CD4-positive, alpha-beta T cell treated with Interleukin-12 subunit alpha and Interleukin-12 subunit beta, for 1 hour (primary cell): ENCODE data around the gene AHSG.

Experiments used
- DNase-seq: peaks from one replicate; pipeline ENCODE4 v3.0.0-alpha.2; 2020

Gene AHSG

DNA sequence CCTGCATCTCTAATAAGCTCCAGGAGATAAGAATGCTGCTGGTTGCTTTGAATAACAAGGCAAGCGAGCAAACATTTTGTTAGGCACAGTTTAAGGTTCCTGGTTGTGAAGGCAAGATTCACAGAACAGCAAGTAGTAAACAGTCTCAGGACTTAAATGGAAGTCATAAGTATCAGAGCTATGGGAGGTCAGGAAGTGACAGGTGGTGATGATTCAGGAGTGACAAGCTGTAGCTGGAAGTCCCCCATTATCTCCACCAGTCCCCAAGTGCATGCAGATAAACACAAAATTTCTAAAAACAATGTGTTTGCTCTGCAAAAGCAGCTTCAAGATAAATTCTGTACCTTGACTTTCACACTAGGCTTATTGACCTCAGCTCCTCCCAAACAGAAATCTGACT, 30.6 kb downstream of the AHSG start:
- no peak for DNase-seq

GRCh38 chr3:186644683-186645082, 31.8 kb downstream of the AHSG start:
- DNase-seq: no peak

DNA sequence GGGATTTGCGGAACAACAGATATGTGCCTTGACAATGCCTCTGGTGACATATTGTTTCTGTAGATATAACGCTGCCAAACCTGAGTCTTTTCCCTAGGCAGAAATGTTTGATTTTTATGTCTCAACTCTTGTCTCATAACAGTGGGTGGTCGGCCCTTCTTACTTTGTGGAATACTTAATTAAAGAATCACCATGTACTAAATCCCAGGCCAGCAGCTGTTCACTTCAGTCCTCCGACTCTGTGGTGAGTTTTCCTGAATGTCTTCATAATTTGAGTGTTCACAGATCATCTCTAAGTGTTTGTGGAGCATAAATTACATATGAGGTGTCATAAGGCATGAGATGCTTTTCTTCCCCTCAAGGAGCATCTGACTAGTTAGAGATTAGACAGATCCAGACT, 33.2 kb downstream of the AHSG start:
- DNase-seq: no peak

DNA sequence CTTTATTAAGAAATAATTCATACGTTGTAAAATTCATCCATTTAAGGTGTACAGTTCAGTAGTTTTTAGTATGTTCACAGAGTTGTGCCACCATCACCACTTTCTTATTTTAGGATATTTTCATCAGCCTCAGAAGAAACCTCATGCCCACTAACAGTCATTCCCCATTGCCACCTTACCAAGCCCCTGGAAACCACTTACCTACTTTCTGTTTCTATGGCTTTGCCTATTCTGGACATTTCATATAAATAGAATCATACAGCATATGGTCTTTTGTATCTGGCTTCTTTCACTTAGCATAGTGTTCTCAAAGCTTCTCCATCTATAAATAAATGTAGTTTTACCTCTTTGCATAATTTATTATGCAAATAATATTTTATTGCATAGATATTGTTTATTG, 34.0 kb downstream of the AHSG start:
- no peak for DNase-seq

DNA sequence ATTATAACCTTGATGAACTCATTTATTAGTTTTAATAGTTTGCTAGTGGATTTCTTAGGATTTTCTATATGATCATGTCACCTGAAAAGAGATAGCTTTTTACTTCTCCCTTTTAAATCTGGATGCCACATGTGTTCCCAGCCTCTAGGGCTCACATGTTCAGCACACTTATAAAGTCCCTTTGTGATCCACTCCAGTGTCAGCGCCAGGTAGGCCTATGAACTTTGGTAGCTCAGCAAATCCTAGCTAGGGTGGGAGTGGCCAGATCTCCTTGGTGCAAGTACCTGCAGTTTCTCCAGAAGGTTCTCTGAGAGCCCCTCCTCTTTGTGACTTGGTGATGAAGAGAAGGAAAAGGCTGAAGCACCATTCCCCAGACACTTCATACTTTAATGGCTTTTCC, 36.0 kb downstream of the AHSG start:
- DNase-seq: no peak

DNA sequence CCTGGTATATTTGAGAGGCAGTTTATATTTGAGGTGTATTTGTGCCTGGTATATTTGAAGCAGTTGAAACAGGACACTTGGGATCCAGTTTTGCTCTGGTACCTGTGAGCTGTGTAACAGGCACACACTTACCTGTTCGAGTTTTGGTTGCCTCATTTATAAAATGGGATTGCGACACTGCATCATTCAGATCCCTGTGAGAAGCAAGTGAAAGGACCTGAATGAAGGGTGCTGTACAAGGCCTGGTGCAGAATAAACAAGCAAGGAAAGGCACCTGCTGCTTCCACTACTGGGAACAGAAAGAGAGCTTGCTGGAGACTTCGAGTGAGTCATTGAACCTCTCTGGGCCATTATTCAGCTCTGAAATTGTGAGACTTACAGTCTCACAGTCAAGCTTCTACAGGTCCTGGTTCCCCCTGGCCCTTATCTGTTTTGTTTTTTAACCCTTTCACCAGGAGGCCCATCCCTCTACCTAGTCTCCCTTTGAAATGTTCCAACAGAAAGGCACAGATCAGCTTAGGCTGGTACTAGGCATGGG, 38.9 kb downstream of the AHSG start:
- no peak for DNase-seq

DNA sequence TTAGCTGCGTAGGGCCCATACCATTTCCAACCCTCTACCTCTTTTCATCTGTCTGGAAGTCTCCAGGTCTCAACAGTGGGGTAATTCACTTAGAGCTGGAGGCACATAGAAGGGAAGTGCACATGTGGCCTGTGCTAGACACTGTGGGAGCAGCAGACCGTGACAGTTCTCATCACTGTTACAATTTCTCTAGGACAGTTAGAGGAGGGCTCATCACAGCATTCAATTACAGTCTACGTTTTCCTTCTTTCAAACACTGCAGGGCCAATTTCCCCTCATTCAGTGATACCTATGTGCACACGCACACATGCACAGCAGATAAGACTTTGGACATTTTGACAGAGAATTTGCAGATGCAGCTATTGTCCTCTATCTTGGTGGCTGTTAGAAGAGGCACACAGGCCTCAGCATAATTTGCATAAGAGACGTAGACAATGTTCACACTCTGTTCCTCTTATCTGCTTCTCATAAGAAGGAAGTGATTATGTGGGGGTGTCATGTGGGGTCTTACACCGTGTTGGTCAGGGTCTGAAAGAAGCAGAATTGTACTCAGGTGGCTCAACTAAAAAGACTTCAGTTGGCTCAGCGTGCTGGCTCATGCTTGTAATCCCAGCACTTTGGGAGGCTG, 40.3 kb downstream of the AHSG start:
- DNase-seq: no peak

GRCh38 chr3:186653984-186654383, 41.1 kb downstream of the AHSG start:
- DNase-seq: no peak

DNA sequence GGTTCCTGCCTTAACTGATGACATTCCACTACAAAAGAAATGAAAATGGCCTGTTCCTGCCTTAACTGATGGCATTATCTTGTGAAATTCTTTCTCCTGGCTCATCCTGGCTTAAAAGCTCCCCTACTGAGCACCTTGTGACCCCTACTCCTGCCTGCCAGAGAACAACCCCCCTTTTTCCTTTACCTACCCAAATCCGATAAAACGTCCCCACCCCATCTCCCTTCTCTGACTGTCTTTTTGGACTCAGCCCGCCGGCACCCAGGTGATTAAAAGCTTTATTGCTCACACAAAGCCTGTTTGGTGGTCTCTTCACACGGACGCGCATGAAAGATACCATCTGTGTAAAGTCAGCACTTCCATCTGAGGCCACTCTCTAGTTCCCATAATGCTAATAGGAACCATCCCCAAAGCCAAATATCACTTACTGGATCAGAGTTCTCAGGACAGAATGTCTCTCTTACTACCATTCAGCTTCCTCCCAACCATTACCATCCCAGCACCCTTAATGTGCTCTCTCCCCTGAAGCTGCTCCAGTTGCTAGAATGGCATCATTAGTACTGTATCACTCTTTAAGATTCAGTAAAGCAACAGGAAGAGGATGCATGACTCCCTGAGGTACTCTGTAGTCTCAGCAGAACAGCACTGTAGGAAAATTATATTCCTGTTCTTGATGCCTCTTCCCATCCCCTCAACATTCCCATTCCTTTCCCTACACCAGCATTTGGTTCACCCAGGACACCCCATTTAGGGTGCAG, 50.7 kb downstream of the AHSG start:
- no peak for DNase-seq

GRCh38 chr3:186664119-186664495, 51.2 kb downstream of the AHSG start:
- DNase-seq: no peak

DNA sequence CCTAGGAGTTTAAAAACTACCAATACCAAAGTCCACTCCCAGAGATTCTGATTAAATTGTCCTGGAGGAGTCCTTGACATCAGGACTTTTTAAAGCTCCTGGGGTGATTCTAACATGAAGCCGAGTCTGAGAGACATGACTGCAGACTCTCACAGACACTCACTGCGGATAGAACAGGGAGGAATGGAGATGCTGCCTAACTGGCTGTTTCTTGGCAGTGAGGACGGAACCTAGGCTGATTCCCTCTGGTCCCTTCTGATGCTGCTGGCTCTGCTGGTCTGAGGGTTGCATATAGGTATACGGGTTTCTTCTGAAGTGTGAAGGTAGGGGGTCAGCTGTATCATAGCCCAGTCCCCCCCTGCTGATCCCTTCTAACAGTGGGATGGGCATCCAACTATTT, 51.6 kb downstream of the AHSG start:
- DNase-seq: no peak

DNA sequence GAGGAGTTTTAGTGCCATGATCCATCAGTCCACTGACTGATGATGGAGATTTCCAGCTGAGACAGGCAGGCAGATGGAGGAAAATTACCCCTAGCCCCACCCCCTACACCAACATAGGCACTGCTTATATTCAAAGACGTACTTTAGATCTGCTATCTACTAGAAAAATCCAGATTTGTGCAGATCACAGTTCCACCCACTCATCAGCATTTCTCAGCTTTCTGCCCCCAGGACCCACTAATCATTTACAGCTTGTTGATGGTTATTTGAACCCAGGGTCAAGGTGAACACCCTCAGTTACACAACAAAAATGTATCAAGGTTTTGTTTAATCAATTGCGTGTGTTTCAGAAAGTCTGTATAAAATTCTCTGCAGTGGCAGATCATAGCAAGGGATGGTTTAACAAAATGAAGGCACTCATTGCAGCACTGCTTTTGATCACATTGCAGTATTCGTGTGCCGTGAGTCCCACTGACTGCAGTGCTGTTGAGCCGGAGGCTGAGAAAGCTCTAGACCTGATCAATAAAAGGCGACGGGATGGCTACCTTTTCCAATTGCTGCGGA, 52.8 kb downstream of the AHSG start, which contains the start of gene HRG:
TSS of gene HRG (plus strand) at position 390 of the 564 bp plus-strand sequence. CDS start at position 408, 18 bp downstream.
- no peak for DNase-seq

- no peak for DNase-seq
Measured at GRCh38 chr3:186668426-186668825, 55.6 kb downstream of the AHSG start.

- no peak for DNase-seq
Measured at GRCh38 chr3:186669378-186670084, 56.7 kb downstream of the AHSG start.

DNA sequence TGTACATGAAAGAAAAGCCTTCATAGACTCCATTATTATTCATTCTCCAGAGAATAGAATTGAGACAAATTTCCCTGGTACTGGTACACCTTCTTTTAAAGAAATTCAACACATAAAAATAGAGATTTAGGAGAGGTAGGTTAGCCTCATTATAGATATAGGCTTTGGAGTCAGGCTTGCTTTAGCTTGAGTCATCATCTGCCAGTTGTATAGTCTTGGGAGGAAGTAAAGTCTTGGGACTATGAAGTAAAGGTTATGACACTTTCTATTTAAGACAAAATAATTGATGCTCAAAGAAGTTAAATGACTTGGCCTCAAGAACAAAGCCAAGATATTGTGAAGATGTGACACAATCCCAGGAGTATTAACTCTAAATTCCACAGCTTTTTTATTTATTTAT, 57.3 kb downstream of the AHSG start:
- DNase-seq: no peak
